ENCODE measurements around the gene ZBTB43.

Gene ZBTB43

DNA sequence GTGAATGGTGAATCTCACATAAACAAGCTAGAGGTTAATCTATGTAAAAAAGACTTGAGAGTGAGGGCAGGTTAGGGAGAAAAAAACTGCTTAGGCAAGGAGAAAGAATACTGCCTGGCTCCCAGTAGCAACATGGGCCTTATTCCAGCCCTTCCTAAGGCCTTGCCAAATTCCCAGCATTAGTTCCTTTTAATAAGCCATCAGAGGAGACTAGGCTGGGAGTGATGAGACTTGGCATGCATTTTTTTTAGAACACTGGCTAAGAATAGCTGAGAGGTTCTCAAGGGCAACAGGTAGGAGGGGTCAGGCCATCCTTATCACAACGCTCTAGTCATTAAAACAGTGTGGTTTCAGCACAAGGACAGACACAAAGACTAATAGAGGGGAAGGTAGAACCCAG, 20.9 kb upstream of the ZBTB43 start:
- TF ChIP-seq GATA3 (IDR thresholded peaks at IDR 0.05; ENCODE audit: low read depth, low read length) = no peak
- no peak for TF ChIP-seq GATA2 (IDR thresholded peaks at IDR 0.05; ENCODE audit: low read depth, low read length)

- TF ChIP-seq GATA2 (IDR thresholded peaks at IDR 0.05; ENCODE audit: low read depth, low read length) (no peak), GATA3 (IDR thresholded peaks at IDR 0.05; ENCODE audit: low read depth, low read length) (no peak)
These were observed 20.4 kb upstream of the ZBTB43 start for GRCh38 chr9:126784401-126784800.

GRCh38 chr9:126788046-126788445, 16.8 kb upstream of the ZBTB43 start:
- TF ChIP-seq GATA3 (IDR thresholded peaks at IDR 0.05; ENCODE audit: low read depth, low read length) (no peak), GATA2 (IDR thresholded peaks at IDR 0.05; ENCODE audit: low read depth, low read length) (no peak)

DNA sequence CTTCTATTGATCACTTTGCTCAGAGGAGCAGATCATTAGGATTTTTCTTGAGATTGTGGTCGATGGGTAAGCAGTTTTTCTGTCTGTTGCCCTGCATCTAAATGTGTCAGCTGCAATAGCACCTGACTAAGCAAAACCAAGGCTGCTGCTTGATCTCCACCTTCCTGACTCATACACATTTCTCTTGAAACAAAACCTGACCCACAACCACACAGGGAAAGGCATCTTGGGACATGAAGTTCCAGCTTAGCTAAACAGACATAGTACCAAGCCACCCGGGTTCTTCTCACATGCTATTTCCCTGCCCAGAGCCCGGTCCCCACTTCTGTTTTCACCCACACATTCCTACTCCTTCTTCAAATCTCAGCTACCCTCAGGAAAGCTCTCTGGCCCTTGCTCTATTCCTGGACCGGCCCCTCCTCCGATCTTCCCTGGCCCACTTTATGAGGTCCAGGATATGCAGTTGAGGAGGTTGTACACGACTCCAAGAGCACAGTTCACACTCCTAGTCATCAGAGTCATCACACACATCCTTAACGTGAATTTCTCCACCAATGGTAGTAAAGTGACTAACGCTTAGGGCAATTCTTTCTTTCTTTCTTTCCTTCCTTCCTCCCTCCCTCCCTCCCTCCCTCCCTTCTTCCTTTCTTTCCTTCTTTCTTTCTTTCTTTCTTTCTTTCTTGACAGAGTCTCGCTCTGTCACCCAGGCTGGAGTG, 16.0 kb upstream of the ZBTB43 start:
- TF ChIP-seq GATA3 (IDR thresholded peaks at IDR 0.05; ENCODE audit: low read depth, low read length) (no peak), GATA2 (IDR thresholded peaks at IDR 0.05; ENCODE audit: low read depth, low read length) (no peak)

GRCh38 chr9:126790561-126790960, 14.3 kb upstream of the ZBTB43 start:
- TF ChIP-seq GATA2 (IDR thresholded peaks at IDR 0.05; ENCODE audit: low read depth, low read length) (no peak), GATA3 (IDR thresholded peaks at IDR 0.05; ENCODE audit: low read depth, low read length) (no peak)

DNA sequence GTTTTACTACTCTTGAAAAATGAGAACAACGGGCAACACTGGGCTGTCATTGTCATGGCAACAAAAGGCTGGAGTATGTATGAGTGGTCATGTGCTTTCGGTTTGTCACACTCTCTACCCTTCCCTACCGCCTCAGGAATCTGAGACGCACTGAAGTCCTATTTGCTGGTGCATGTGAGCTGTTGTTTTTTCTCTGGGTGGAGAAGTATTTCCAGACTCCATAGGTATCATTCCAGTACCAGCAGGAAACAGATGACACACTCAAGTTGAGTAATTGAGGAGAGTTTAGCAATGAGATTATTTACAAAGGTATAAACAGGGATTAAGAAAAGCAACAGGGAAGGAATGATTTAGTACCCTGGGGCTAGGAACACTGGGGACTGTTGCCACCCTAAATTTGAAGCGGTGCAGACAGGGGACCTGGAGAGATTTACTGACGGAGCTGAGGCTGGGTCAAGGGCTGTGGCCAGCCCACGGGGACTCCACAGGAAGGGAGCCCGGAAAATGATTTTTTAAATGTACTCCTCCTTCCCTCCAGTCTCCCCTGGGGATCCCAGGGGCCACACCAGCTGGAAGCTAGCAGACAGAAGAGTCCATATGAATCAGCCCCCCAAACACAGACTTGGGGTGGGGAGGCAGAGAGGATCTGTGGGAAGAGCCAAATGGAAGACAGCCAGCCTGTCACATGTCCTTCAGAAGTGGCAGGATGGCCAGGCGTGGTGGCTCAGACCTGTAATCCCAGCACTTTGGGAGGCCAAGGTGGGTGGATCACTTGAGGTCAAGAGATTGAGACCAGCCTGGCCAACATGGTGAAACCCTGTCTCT, 13.2 kb upstream of the ZBTB43 start:
- TF ChIP-seq GATA2 (IDR thresholded peaks at IDR 0.05; ENCODE audit: low read depth, low read length) = no peak

- TF ChIP-seq GATA2 (IDR thresholded peaks at IDR 0.05; ENCODE audit: low read depth, low read length) = no peak
- no peak for TF ChIP-seq GATA3 (IDR thresholded peaks at IDR 0.05; ENCODE audit: low read depth, low read length)
These were observed 11.0 kb upstream of the ZBTB43 start for GRCh38 chr9:126793686-126794417.

DNA sequence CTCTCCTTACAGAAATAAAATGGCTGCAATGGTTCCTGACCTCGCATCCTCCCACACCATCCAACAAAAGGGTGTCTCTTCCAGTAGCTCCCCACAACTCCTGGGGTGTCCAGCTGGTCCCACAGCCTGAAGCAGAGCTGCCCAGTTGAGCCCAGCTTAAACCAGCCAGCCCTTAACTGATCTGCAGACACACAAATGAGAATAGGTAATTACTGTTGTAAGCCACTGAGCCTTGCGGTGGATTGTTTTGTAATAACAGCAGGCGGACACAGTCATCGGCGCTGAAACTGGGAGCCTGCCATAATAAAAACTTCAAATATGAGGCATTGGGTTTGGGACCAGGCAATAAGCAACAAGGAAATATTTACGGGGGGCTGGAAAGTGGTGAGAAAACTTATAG, 10.4 kb upstream of the ZBTB43 start:
- TF ChIP-seq GATA3 (IDR thresholded peaks at IDR 0.05; ENCODE audit: low read depth, low read length) = no peak
- no peak for TF ChIP-seq GATA2 (IDR thresholded peaks at IDR 0.05; ENCODE audit: low read depth, low read length)

GRCh38 chr9:126796758-126797157, 8.1 kb upstream of the ZBTB43 start:
- TF ChIP-seq GATA2 (IDR thresholded peaks at IDR 0.05; ENCODE audit: low read depth, low read length) (no peak), GATA3 (IDR thresholded peaks at IDR 0.05; ENCODE audit: low read depth, low read length) (no peak)

GRCh38 chr9:126797903-126798302, 6.9 kb upstream of the ZBTB43 start:
- TF ChIP-seq GATA3 (IDR thresholded peaks at IDR 0.05; ENCODE audit: low read depth, low read length) (no peak), GATA2 (IDR thresholded peaks at IDR 0.05; ENCODE audit: low read depth, low read length) (no peak)

GRCh38 chr9:126799034-126799433, 5.8 kb upstream of the ZBTB43 start:
- no peak for TF ChIP-seq GATA2 (IDR thresholded peaks at IDR 0.05; ENCODE audit: low read depth, low read length)
- TF ChIP-seq GATA3 (IDR thresholded peaks at IDR 0.05; ENCODE audit: low read depth, low read length) = no peak

DNA sequence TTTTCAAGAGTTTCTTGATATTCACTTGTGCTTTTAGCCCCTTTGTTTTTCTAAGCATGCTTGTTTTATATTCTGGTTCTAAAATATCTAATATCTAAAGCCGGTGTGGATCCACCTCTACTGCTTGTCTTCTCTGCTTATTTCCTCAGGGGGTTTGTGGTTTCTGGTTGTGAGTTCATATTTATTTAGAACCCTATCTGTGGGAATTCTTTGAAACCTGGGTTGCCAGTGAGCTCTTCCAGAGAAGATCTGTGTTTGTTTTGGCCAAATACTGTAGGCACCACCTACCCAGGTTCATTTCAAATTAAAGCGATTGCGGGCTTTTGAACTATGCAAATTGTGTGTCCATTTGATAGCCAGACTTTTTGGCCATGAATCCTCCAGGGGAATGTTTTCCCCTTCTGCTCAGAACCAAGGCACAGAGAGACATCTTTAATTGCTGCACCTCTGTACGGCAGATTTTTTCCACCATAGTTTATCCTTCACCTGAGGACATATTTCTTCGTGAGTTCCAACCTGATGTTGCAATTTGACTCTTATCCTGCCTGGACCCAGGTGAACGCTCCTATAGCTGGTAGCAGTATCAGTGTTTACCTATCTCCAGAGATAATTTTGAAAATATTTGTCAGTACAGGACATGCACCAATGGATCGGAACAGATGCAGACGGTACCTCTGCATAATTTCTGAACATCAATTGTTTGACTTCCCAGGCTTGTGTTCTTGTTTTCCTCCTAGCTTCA, 2.4 kb upstream of the ZBTB43 start:
- TF ChIP-seq GATA3 (IDR thresholded peaks at IDR 0.05; ENCODE audit: low read depth, low read length) = no peak
- no peak for TF ChIP-seq GATA2 (IDR thresholded peaks at IDR 0.05; ENCODE audit: low read depth, low read length)

- TF ChIP-seq GATA2 (IDR thresholded peaks at IDR 0.05; ENCODE audit: low read depth, low read length) (no peak), GATA3 (IDR thresholded peaks at IDR 0.05; ENCODE audit: low read depth, low read length) (no peak)
These were observed 593 bp upstream of the ZBTB43 start for GRCh38 chr9:126804198-126804695.

All from SH-SY5Y (cell line).